ENCODE measurements around the gene MAOA.

MAOA gene

DNA sequence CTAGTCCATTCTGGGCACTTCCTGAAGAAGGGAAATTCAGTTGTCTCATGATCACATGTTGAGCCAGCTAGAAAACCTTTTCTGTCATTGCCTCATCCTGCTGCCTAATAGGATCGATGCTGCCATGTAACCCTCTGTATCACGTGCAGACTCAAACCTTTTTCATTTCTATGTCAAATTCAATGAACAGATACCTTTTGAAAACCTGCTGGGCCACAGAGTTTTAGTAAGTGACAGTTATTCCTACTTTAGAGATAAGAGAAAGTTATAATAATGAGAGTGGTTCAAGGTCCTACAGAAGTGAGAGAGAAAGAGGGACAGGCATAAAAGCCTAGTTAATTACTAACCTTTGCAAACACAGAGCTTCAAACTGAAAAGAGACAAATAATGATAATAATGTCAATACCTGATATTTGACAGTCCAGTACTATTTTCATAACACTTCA lies 46.0 kb downstream of the MAOA start:
- Histone ChIP-seq H3K9me2 (replicated peaks; ENCODE audit: low read depth, low read length) (no peaks in the 10 kb centered on the region), H2AFZ (ENCODE audit: low read length) (peak overlapping the region; percentile 63; the same call in 1 of the 2 replicates), H3K9ac (ENCODE audit: low read depth, low read length, poor library complexity, severe bottlenecking) (no peak overlapping the region), H3F3A (ENCODE audit: low read depth) (no peaks in the 10 kb centered on the region), H3K4me1 (ENCODE audit: insufficient read depth, low read length, poor library complexity, severe bottlenecking) (no peaks in the 10 kb centered on the region), H3K4me3 (ENCODE audit: low read length, poor library complexity, severe bottlenecking) (no peak overlapping the region), H3K4me2 (ENCODE audit: low read depth, low read length, poor library complexity, severe bottlenecking) (no peak overlapping the region), H3K36me3 (ENCODE audit: insufficient read depth, low read length) (no peaks in the 10 kb centered on the region), H3K27me3 (ENCODE audit: insufficient read depth, low read length, poor library complexity, severe bottlenecking) (no peaks in the 10 kb centered on the region), H3K79me2 (ENCODE audit: insufficient read depth, low read length) (no peaks in the 10 kb centered on the region), H4K20me1 (ENCODE audit: insufficient read depth, low read length, poor library complexity, severe bottlenecking) (no peaks in the 10 kb centered on the region), H3K9me3 (ENCODE audit: insufficient read depth, low read depth, low read length) (no peaks in the 10 kb centered on the region)
- TF ChIP-seq EZH2phosphoT487 (IDR thresholded peaks at IDR 0.05; ENCODE audit: borderline replicate concordance) (no peak), CTCF (conservative IDR thresholded peaks at IDR 0.05; ENCODE audit: low read length) (no peak)

DNA sequence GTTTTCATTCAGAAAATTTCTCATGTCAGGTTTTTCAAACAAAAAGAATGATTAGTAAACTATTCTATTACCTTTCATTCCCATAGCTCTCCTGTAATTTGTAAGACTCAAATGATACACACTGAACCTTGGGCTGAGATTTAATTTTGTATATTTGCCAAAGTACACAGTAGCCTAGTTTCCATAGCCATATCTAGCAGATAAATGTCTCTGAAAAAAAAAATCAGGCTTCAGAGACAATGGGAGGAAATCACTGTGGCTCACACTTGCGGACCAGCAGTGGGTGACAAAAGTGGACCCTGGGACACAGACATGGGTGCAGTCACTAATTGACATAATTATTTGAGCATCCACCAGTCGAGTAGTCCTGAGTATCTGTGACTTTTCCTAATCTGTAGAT lies 46.6 kb downstream of the MAOA start:
- Histone ChIP-seq H3K9me3 (ENCODE audit: insufficient read depth, low read depth, low read length) (no peaks in the 10 kb centered on the region), H3K27me3 (ENCODE audit: insufficient read depth, low read length, poor library complexity, severe bottlenecking) (no peaks in the 10 kb centered on the region), H2AFZ (ENCODE audit: low read length) (no peak overlapping the region), H3K9ac (ENCODE audit: low read depth, low read length, poor library complexity, severe bottlenecking) (no peak overlapping the region), H3K79me2 (ENCODE audit: insufficient read depth, low read length) (no peaks in the 10 kb centered on the region), H3K4me3 (ENCODE audit: low read length, poor library complexity, severe bottlenecking) (no peak overlapping the region), H4K20me1 (ENCODE audit: insufficient read depth, low read length, poor library complexity, severe bottlenecking) (no peaks in the 10 kb centered on the region), H3F3A (ENCODE audit: low read depth) (no peaks in the 10 kb centered on the region), H3K4me1 (ENCODE audit: insufficient read depth, low read length, poor library complexity, severe bottlenecking) (no peaks in the 10 kb centered on the region), H3K9me2 (replicated peaks; ENCODE audit: low read depth, low read length) (no peaks in the 10 kb centered on the region), H3K36me3 (ENCODE audit: insufficient read depth, low read length) (no peaks in the 10 kb centered on the region), H3K4me2 (ENCODE audit: low read depth, low read length, poor library complexity, severe bottlenecking) (no peak overlapping the region)
- TF ChIP-seq CTCF (conservative IDR thresholded peaks at IDR 0.05; ENCODE audit: low read length) (no peak), EZH2phosphoT487 (IDR thresholded peaks at IDR 0.05; ENCODE audit: borderline replicate concordance) (no peak)

DNA sequence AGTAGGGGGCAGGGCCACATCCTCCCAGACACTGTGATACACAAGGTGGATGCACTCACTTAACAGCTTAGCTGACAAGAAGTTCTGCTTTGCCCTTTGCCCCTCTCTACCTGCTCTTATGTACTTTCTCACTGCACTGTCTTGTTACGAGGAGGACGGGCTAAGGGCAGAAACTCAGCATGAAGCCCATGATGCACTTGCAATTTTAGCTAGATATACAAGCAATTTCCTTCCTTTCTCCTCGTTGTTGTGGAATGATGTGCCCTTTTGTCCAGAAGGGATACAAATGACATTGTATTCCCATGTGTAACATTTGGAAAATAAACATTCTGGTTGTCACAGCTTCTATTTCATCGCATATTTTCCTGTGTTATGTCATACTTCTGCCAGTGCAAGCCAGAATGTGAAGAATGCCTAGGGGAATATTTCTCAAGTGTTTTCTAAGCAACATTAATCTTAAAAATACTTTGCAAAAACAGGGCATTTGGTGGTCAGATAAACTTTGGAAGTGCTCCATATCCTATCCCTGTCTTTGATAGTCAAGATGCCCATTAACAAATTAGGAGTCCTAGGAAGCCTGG lies 47.2 kb downstream of the MAOA start:
- Histone ChIP-seq H3K4me3 (ENCODE audit: low read length, poor library complexity, severe bottlenecking) (no peak overlapping the region), H3K9me3 (ENCODE audit: insufficient read depth, low read depth, low read length) (no peaks in the 10 kb centered on the region), H3F3A (ENCODE audit: low read depth) (no peaks in the 10 kb centered on the region), H3K9me2 (replicated peaks; ENCODE audit: low read depth, low read length) (no peaks in the 10 kb centered on the region), H4K20me1 (ENCODE audit: insufficient read depth, low read length, poor library complexity, severe bottlenecking) (no peaks in the 10 kb centered on the region), H3K9ac (ENCODE audit: low read depth, low read length, poor library complexity, severe bottlenecking) (no peak overlapping the region), H3K27me3 (ENCODE audit: insufficient read depth, low read length, poor library complexity, severe bottlenecking) (no peaks in the 10 kb centered on the region), H3K79me2 (ENCODE audit: insufficient read depth, low read length) (no peaks in the 10 kb centered on the region), H3K4me1 (ENCODE audit: insufficient read depth, low read length, poor library complexity, severe bottlenecking) (no peaks in the 10 kb centered on the region), H3K36me3 (ENCODE audit: insufficient read depth, low read length) (no peaks in the 10 kb centered on the region), H2AFZ (ENCODE audit: low read length) (no peak overlapping the region), H3K4me2 (ENCODE audit: low read depth, low read length, poor library complexity, severe bottlenecking) (no peak overlapping the region)
- TF ChIP-seq EZH2phosphoT487 (IDR thresholded peaks at IDR 0.05; ENCODE audit: borderline replicate concordance) (no peak), CTCF (conservative IDR thresholded peaks at IDR 0.05; ENCODE audit: low read length) (no peak)

All from Loucy (cell line).